ENCODE results near the gene SUGCT.

DNA sequence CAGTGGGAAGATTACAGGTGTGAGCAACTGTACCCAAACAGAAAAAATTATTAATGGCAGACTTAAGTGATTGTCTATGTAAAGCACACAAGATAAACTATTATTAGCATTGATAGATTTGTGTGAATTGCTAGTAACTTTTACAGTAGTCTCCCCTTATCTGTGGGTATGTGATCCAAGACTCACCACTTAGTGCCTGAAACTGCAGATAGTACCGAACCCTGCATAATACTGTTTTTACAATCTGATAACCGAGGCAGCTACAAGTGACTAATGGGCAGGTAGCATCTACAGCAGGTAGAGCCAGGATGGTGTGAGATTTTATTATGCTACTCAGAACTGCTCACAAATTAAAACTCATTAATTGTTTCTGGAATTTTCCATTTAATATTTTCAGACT lies 31.9 kb upstream of the SUGCT start:
- TF ChIP-seq, protein P1, sequence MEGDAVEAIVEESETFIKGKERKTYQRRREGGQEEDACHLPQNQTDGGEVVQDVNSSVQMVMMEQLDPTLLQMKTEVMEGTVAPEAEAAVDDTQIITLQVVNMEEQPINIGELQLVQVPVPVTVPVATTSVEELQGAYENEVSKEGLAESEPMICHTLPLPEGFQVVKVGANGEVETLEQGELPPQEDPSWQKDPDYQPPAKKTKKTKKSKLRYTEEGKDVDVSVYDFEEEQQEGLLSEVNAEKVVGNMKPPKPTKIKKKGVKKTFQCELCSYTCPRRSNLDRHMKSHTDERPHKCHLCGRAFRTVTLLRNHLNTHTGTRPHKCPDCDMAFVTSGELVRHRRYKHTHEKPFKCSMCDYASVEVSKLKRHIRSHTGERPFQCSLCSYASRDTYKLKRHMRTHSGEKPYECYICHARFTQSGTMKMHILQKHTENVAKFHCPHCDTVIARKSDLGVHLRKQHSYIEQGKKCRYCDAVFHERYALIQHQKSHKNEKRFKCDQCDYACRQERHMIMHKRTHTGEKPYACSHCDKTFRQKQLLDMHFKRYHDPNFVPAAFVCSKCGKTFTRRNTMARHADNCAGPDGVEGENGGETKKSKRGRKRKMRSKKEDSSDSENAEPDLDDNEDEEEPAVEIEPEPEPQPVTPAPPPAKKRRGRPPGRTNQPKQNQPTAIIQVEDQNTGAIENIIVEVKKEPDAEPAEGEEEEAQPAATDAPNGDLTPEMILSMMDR (IDR thresholded peaks at IDR 0.05; ENCODE audit: low read length): no peak
- TF ChIP-seq EZH2 (optimal IDR thresholded peaks at IDR 0.05; ENCODE audit: low read depth, low read length): no peak
